ENCODE data around the gene TBC1D2.

- TF ChIP-seq, protein P1, sequence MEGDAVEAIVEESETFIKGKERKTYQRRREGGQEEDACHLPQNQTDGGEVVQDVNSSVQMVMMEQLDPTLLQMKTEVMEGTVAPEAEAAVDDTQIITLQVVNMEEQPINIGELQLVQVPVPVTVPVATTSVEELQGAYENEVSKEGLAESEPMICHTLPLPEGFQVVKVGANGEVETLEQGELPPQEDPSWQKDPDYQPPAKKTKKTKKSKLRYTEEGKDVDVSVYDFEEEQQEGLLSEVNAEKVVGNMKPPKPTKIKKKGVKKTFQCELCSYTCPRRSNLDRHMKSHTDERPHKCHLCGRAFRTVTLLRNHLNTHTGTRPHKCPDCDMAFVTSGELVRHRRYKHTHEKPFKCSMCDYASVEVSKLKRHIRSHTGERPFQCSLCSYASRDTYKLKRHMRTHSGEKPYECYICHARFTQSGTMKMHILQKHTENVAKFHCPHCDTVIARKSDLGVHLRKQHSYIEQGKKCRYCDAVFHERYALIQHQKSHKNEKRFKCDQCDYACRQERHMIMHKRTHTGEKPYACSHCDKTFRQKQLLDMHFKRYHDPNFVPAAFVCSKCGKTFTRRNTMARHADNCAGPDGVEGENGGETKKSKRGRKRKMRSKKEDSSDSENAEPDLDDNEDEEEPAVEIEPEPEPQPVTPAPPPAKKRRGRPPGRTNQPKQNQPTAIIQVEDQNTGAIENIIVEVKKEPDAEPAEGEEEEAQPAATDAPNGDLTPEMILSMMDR (IDR thresholded peaks at IDR 0.05), result no peak
- TF ChIP-seq POLR2A (IDR thresholded peaks at IDR 0.05), result no peak
- TF ChIP-seq EP300 (IDR thresholded peaks at IDR 0.05), result no peak
These were observed 23.5 kb downstream of the TBC1D2 start for GRCh38 chr9:98231770-98232478.
